OCI-LY7 (cell line): ENCODE results near the gene TMEM106C. TPM values are rescaled to one million over a fixed set of nuclear protein-coding genes. Genes with fewer than 3 reads are reported as not detected.
"Not testable (repeated sequence)": the region's sequence is repeated elsewhere in the genome, so short reads cannot be mapped to it uniquely, and the experiment has no call there.

Experiments
- BruUV-seq: library from RNA; stranded (reverse); fragments of 400-500 nt; replicated peaks from 2 replicates; lab custom pipeline; 2021; lab: Mats Ljungman, UMichigan
- CTCF ChIA-PET: fragments of 300-600 bp; sonication (Branson Sonifier 250); formaldehyde crosslinking; loops from one replicate; lab custom pipeline; 2022; ENCODE audit warnings: antibody characterized with exemption; ENCODE audit not compliant: unreplicated experiment; lab: Charles Lee
- POLR2A ChIA-PET: fragments of 300-600 bp; sonication (Branson Sonifier 250); formaldehyde crosslinking; loops from one replicate; lab custom pipeline; 2022; ENCODE audit warnings: antibody characterized with exemption; lab: Charles Lee
- DNase-seq: peaks from one replicate; pipeline ENCODE4 v3.0.0-alpha.2; 2015; ENCODE audit warnings: low spot score
- H2AFZ ChIP-seq: fragments of 200-600 bp; sonication (generic), shearing (Covaris generic); 2 replicates; pipeline ENCODE4 v1.6.1; 2014; ENCODE audit warnings: mild to moderate bottlenecking, antibody characterized with exemption, low read length, moderate library complexity
- H3K27ac ChIP-seq: fragments of 200-600 bp; sonication (generic); 2 replicates; pipeline ENCODE4 v1.5.1; 2014; ENCODE audit warnings: mixed run types, low read depth, mild to moderate bottlenecking, moderate library complexity, low read length, inconsistent platforms; ENCODE audit not compliant: poor library complexity, severe bottlenecking
- H3K36me3 ChIP-seq: fragments of 200-600 bp; sonication (generic); 2 replicates; pipeline ENCODE4 v1.6.1; 2014; ENCODE audit warnings: mild to moderate bottlenecking, antibody characterized with exemption, low read length, moderate library complexity, mixed read lengths; ENCODE audit not compliant: insufficient read depth
- H3K4me1 ChIP-seq: fragments of 200-600 bp; sonication (generic); 2 replicates; pipeline ENCODE4 v1.5.1; 2014; ENCODE audit warnings: mild to moderate bottlenecking, low read length; ENCODE audit not compliant: insufficient read depth, poor library complexity, severe bottlenecking
- H3K4me2 ChIP-seq: fragments of 200-600 bp; sonication (generic); 2 replicates; pipeline ENCODE4 v1.6.1; 2014; ENCODE audit warnings: mild to moderate bottlenecking, low read length
- H3K4me3 ChIP-seq: fragments of 200-600 bp; sonication (generic); 2 replicates; pipeline ENCODE4 v1.5.1; 2014; ENCODE audit warnings: mild to moderate bottlenecking, low read depth, low read length; ENCODE audit not compliant: poor library complexity, severe bottlenecking
- H3K79me2 ChIP-seq: fragments of 200-600 bp; sonication (generic); 2 replicates; pipeline ENCODE4 v1.6.1; 2016; ENCODE audit warnings: low read depth, mild to moderate bottlenecking, low read length, moderate library complexity, mixed read lengths; ENCODE audit not compliant: insufficient read depth
- H3K9me2 ChIP-seq: fragments of 200-600 bp; sonication (generic); 2 replicates; pipeline ENCODE4 v1.6.1; 2016; ENCODE audit warnings: mild to moderate bottlenecking, low read length, mixed read lengths; ENCODE audit not compliant: insufficient read depth
- H3K9me3 ChIP-seq: fragments of 200-600 bp; sonication (generic); 2 replicates; pipeline ENCODE4 v1.6.1; 2014; ENCODE audit warnings: mild to moderate bottlenecking, mixed run types, low read length, mixed read lengths
- H4K20me1 ChIP-seq: fragments of 200-600 bp; sonication (generic); 2 replicates; pipeline ENCODE4 v1.6.1; 2014; ENCODE audit warnings: mild to moderate bottlenecking, antibody characterized with exemption, low read length, moderate library complexity, mixed read lengths; ENCODE audit not compliant: insufficient read depth
- CTCF ChIP-seq: fragments of 200-600 bp; sonication (generic); conservative IDR thresholded peaks from 2 replicates; pipeline ENCODE4 v1.5.1; 2014; ENCODE audit warnings: mild to moderate bottlenecking, antibody characterized with exemption, low read length, moderate library complexity, mixed read lengths
- EZH2phosphoT487 ChIP-seq: fragments of 200-600 bp; sonication (generic); IDR thresholded peaks from 2 replicates; pipeline ENCODE4 v1.6.1; 2018; ENCODE audit warnings: low read depth, borderline replicate concordance, mild to moderate bottlenecking, mixed run types, antibody characterized with exemption, low read length, moderate library complexity, mixed read lengths
- intact Hi-C: fragments of 100-400 bp; cut with micrococcal nuclease; formaldehyde crosslinking; loops from one replicate; pipeline ENCODE4 v1.10.0; 2022; ENCODE audit not compliant: unreplicated experiment
- total RNA-seq, 2 experiments: library from RNA; depleted of rRNA in 1 of 2; stranded (reverse); fragments of >200 nt in 1 of 2; shearing (Covaris generic) in 1 of 2; gene quantifications; 2 replicates each; pipeline ENCODE4 v1.2.3, GENCODE V29; 2014 to 2022

The TMEM106C gene
- total RNA-seq, 2 experiments from 2014 or later, result 123 to 182 TPM

GRCh38 chr12:47954058-47954457, 9.3 kb upstream of the TMEM106C start:
- no peak for TF ChIP-seq CTCF
- no peak for TF ChIP-seq EZH2phosphoT487
- Histone ChIP-seq H3K9me2 (no peaks in the 10 kb centered on the region), H4K20me1 (no peaks in the 10 kb centered on the region), H3K9me3 (0 out of 2 replicates have a peak, but pooled peaks cover 5% of the 10 kb centered on the region), H3K4me3 (no peak overlapping the region), H2AFZ (no peak overlapping the region), H3K4me2 (no peak overlapping the region), H3K36me3 (no peaks in the 10 kb centered on the region), H3K27ac (no peak overlapping the region), H3K4me1 (no peaks in the 10 kb centered on the region), H3K79me2 (no peaks in the 10 kb centered on the region)
- ChIA-PET POLR2A (interaction anchor here (1.0 to 1.2 kb wide), 2 partner anchors 20 to 60 kb away, joined by 3 read pairs; no protein-coding TSS in a partner anchor), CTCF (interaction anchor here (0.5 to 1.0 kb wide), 2 partner anchors 56 to 141 kb away, joined by 3 to 9 read pairs; no protein-coding TSS in a partner anchor)
- intact Hi-C loops, result no loop called here
- BruUV-seq, result no TSS peak
- no peak for DNase-seq

GRCh38 chr12:47954467-47955045, 8.8 kb upstream of the TMEM106C start:
- H3K79me2 ChIP-seq, result no peaks in the 10 kb centered on the region
- TF ChIP-seq EZH2phosphoT487 (no peak), CTCF (no peak)
- H4K20me1 ChIP-seq, result no peaks in the 10 kb centered on the region
- no TSS peak for BruUV-seq
- no peaks in the 10 kb centered on the region for H3K9me2 ChIP-seq
- no peak overlapping the region for H2AFZ ChIP-seq
- no peak overlapping the region for H3K27ac ChIP-seq
- H3K9me3 ChIP-seq, result 0 out of 2 replicates have a peak, but pooled peaks cover 5% of the 10 kb centered on the region
- POLR2A ChIA-PET, result interaction anchor here (1.0 to 1.2 kb wide), 2 partner anchors 20 to 60 kb away, joined by 3 read pairs; no protein-coding TSS in a partner anchor
- H3K36me3 ChIP-seq, result no peaks in the 10 kb centered on the region
- intact Hi-C loops, result no loop called here
- CTCF ChIA-PET, result interaction anchor here (1.0 kb wide), 1 partner anchor 57 kb away, joined by 3 read pairs; no protein-coding TSS in a partner anchor
- no peak for DNase-seq
- H3K4me2 ChIP-seq, result no peak overlapping the region
- H3K4me1 ChIP-seq, result no peaks in the 10 kb centered on the region
- no peak overlapping the region for H3K4me3 ChIP-seq

- H3K79me2 ChIP-seq, result no peaks in the 10 kb centered on the region
- no peak overlapping the region for H3K27ac ChIP-seq
- H2AFZ ChIP-seq, result no peak overlapping the region
- no peaks in the 10 kb centered on the region for H4K20me1 ChIP-seq
- no peaks in the 10 kb centered on the region for H3K9me2 ChIP-seq
- H3K9me3 ChIP-seq, result 0 out of 2 replicates have a peak, but pooled peaks cover 5% of the 10 kb centered on the region
- no peaks in the 10 kb centered on the region for H3K36me3 ChIP-seq
- ChIA-PET CTCF (no interaction called here), POLR2A (interaction anchor here (1.2 kb wide), 1 partner anchor 21 kb away, joined by 3 read pairs; no protein-coding TSS in a partner anchor)
- H3K4me3 ChIP-seq, result no peak overlapping the region
- TF ChIP-seq EZH2phosphoT487, result no peak
- TF ChIP-seq CTCF, result no peak
- no peak overlapping the region for H3K4me2 ChIP-seq
- no TSS peak for BruUV-seq
- intact Hi-C loops, result no loop called here
- DNase-seq, result no peak
- H3K4me1 ChIP-seq, result no peaks in the 10 kb centered on the region
Measured at GRCh38 chr12:47955059-47955458, 8.3 kb upstream of the TMEM106C start.

GRCh38 chr12:47957671-47958070, 5.7 kb upstream of the TMEM106C start:
- CTCF ChIA-PET, BruUV-seq: not testable (repeated sequence)

More at GRCh38 chr12:47957671-47958070, 5.7 kb upstream of the TMEM106C start:
- H4K20me1 ChIP-seq, H3K9me2 ChIP-seq, H3K4me1 ChIP-seq, H3K4me2 ChIP-seq, H3K9me3 ChIP-seq, DNase-seq, H3K79me2 ChIP-seq, H2AFZ ChIP-seq, H3K36me3 ChIP-seq, POLR2A ChIA-PET, H3K4me3 ChIP-seq, intact Hi-C loops, H3K27ac ChIP-seq: not testable (repeated sequence)
